ENCODE results near the gene CCDC178.

The CCDC178 gene

GRCh38 chr18:33201509-33201926, 239.0 kb downstream of the CCDC178 start:
- no peak for TF ChIP-seq CTCF (IDR thresholded peaks at IDR 0.05)
- H3K4me3 ChIP-seq: no peak overlapping the region
- DNase-seq (ENCODE audit: low spot score): no peak
- H3K27ac ChIP-seq: no peak overlapping the region

DNA sequence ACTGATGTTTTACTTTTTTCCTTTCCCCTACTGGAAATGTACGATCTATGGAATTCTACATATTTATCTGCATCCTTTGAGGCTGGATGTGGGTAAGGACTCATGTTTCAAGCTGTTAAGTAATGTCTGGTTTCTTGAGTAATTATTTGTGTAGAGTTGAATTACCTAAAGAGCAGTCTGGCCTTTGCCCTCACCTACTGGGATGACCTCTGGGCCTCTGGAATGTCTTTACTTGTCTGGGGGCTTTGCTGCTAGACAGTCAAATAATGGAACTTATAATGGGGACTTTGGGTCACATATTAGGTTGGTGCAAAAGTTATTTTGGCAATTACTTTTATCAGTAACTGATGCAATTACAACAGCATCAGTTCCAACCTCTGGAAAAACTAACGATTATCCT, 244.7 kb downstream of the CCDC178 start:
- Histone ChIP-seq H3K27ac (no peak overlapping the region), H3K4me3 (no peak overlapping the region)
- no peak for DNase-seq (ENCODE audit: low spot score)
- no peak for TF ChIP-seq CTCF (IDR thresholded peaks at IDR 0.05)

GRCh38 chr18:33194793-33195192, 245.7 kb downstream of the CCDC178 start:
- TF ChIP-seq CTCF (IDR thresholded peaks at IDR 0.05): no peak
- Histone ChIP-seq H3K4me3 (no peak overlapping the region), H3K27ac (no peak overlapping the region)
- no peak for DNase-seq (ENCODE audit: low spot score)

GRCh38 chr18:33184958-33185357, 255.6 kb downstream of the CCDC178 start:
- no peak for TF ChIP-seq CTCF (IDR thresholded peaks at IDR 0.05)
- no peak for DNase-seq (ENCODE audit: low spot score)
- Histone ChIP-seq H3K4me3 (no peak overlapping the region), H3K27ac (no peak overlapping the region)

GRCh38 chr18:33184175-33184574, 256.3 kb downstream of the CCDC178 start:
- H3K4me3 ChIP-seq: no peak overlapping the region
- no peak for DNase-seq (ENCODE audit: low spot score)
- H3K27ac ChIP-seq: no peak overlapping the region
- no peak for TF ChIP-seq CTCF (IDR thresholded peaks at IDR 0.05)

GRCh38 chr18:33183136-33183535, 257.4 kb downstream of the CCDC178 start:
- H3K4me3 ChIP-seq: no peak overlapping the region
- DNase-seq (ENCODE audit: low spot score): no peak
- no peak for TF ChIP-seq CTCF (IDR thresholded peaks at IDR 0.05)
- H3K27ac ChIP-seq: no peak overlapping the region

- no peak overlapping the region for H3K4me3 ChIP-seq
- H3K27ac ChIP-seq: no peak overlapping the region
- TF ChIP-seq CTCF (IDR thresholded peaks at IDR 0.05): no peak
- DNase-seq (ENCODE audit: low spot score): no peak
Measured at GRCh38 chr18:33181016-33181415, 259.5 kb downstream of the CCDC178 start.
